ENCODE data around the gene KLRD1. TPM values are rescaled to one million over a fixed set of nuclear protein-coding genes. Genes with fewer than 3 reads are reported as not detected.

The KLRD1 gene
- total and polyA plus RNA-seq, 2 of the 4 experiments (the other 2 are of a cell fraction), result under 0.01 TPM

- no peak overlapping the region for H3K27ac ChIP-seq (ENCODE audit: insufficient read depth, low read length)
- no peaks in the 10 kb centered on the region for H3K36me3 ChIP-seq (ENCODE audit: control insufficient read depth, insufficient read depth, low read length)
- no peaks in the 10 kb centered on the region for H3K79me1 ChIP-seq (ENCODE audit: low read depth in 1 of 2, low read length in 2 of 2)
- no peak overlapping the region for H4K8ac ChIP-seq (ENCODE audit: low read depth in 2 of 2, low read length in 2 of 2)
- no peaks in the 10 kb centered on the region for H3K9me1 ChIP-seq (ENCODE audit: insufficient read depth, low read length)
- no peak overlapping the region for H3K14ac ChIP-seq (replicated peaks; ENCODE audit: low read depth, low read length)
- no peak overlapping the region for H2BK5ac ChIP-seq (ENCODE audit: low read depth, low read length, poor library complexity, severe bottlenecking)
- no peak overlapping the region for H2AK9ac ChIP-seq (replicated peaks; ENCODE audit: low read depth, low read length, poor library complexity)
- H3K23ac ChIP-seq (ENCODE audit: low read depth, low read length), result no peak overlapping the region
- H3K4me2 ChIP-seq (ENCODE audit: low read depth, low read length), result no peak overlapping the region
- intact Hi-C loops (cut with micrococcal nuclease) (loop anchor here (5.0 kb wide), 1 partner anchor 39 kb away; no protein-coding TSS in a partner anchor), in situ Hi-C loops (cut with MboI; ENCODE audit: low sequenced_read_pairs) (no loop called here), dilution Hi-C loops (cut with HindIII; ENCODE audit: low sequenced_read_pairs, unreplicated experiment) (no loop called here)
- H2AK5ac ChIP-seq (ENCODE audit: low read depth, low read length), result no peak overlapping the region
- H3K9me3 ChIP-seq (ENCODE audit: control insufficient read depth, insufficient read depth, low read length), result no peaks in the 10 kb centered on the region
- DNase-seq, result no peak
- H3K9ac ChIP-seq (ENCODE audit: low read depth, low read length), result no peak overlapping the region
- no TSS peak for BruUV-seq (replicated peaks)
- no peak overlapping the region for H3K4me3 ChIP-seq (ENCODE audit: insufficient read depth, low read depth, low read length)
- no peak overlapping the region for H3K18ac ChIP-seq (ENCODE audit: low read depth, low read length)
- no peak overlapping the region for H2AFZ ChIP-seq (replicated peaks; ENCODE audit: low read length, poor library complexity)
- TF ChIP-seq RFX5 (IDR thresholded peaks at IDR 0.05; ENCODE audit: low read depth, low read length) (no peak), MAFK (IDR thresholded peaks at IDR 0.05; ENCODE audit: low read depth, low read length) (no peak), RAD21 (IDR thresholded peaks at IDR 0.05; ENCODE audit: low read length) (no peak), MXI1 (IDR thresholded peaks at IDR 0.05; ENCODE audit: borderline replicate concordance, low read depth, low read length) (no peak), CTCF (conservative IDR thresholded peaks at IDR 0.05; ENCODE audit: low read depth, low read length) (no peak), ELK1 (IDR thresholded peaks at IDR 0.05; ENCODE audit: borderline replicate concordance, low read depth, low read length) (no peak), CHD1 (IDR thresholded peaks at IDR 0.05; ENCODE audit: low read depth, low read length) (no peak), BHLHE40 (IDR thresholded peaks at IDR 0.05; ENCODE audit: low read depth, low read length) (no peak), NFE2L2 (IDR thresholded peaks at IDR 0.05; ENCODE audit: low read depth, low read length) (no peak), USF2 (IDR thresholded peaks at IDR 0.05; ENCODE audit: low read depth, low read length) (no peak)
- H3K56ac ChIP-seq (ENCODE audit: extremely low read depth, insufficient read depth, low read length), result no peak overlapping the region
- no peak overlapping the region for H3K4ac ChIP-seq (ENCODE audit: low read depth, low read length)
- no peak overlapping the region for H2BK15ac ChIP-seq (ENCODE audit: low read depth, low read length)
- no CpG with 5 or more reads among the region's 6 CpGs for WGBS, 2 experiments (ENCODE audit: extremely low coverage in 2 of 2, insufficient read length in 1 of 2)
- H3K27me3 ChIP-seq (ENCODE audit: control insufficient read depth, insufficient read depth, low read length), result peaks cover 8% of the 10 kb centered on the region; the same call in 1 of the 2 replicates
- no peak for ATAC-seq (ENCODE audit: low read depth)
- H3K4me1 ChIP-seq (ENCODE audit: control insufficient read depth, insufficient read depth, low read length), result no peaks in the 10 kb centered on the region
- no peak overlapping the region for H4K5ac ChIP-seq (ENCODE audit: low read depth, low read length)
- no peak overlapping the region for H2BK20ac ChIP-seq (ENCODE audit: low read depth, low read length)
- ChIA-PET POLR2A (ENCODE audit: unreplicated experiment) (no interaction called here), CTCF (no interaction called here)
- no peak overlapping the region for H4K91ac ChIP-seq (ENCODE audit: insufficient read depth, low read depth, low read length)
- no peaks in the 10 kb centered on the region; the same call in 1 of the 2 replicates for H4K20me1 ChIP-seq (ENCODE audit: insufficient read depth, low read length)
- no peak overlapping the region for H2BK120ac ChIP-seq (ENCODE audit: low read depth, low read length)
Measured at GRCh38 chr12:10285919-10286318, 21.8 kb upstream of the KLRD1 start.
